Mammary epithelial cell (primary cell): ENCODE results near the gene ZNF165.

Experiments used
- CTCF ChIP-seq, 2 donors: IDR thresholded peaks in 1 of 2; conservative IDR thresholded peaks in 1 of 2; 2 replicates each; pipeline ENCODE4 v1.5.1; 2011 to 2012; ENCODE audit warnings: inconsistent platforms in 2 of 2, low read length in 2 of 2, mild to moderate bottlenecking in 2 of 2, control low read depth in 1 of 2, low read depth in 1 of 2; ENCODE audit not compliant: insufficient read depth in 1 of 2; ENCODE audit errors: extremely low read depth in 1 of 2
- EZH2 ChIP-seq: IDR thresholded peaks from 2 replicates; pipeline ENCODE4 v1.6.1; 2012; ENCODE audit warnings: low read length, inconsistent platforms, borderline replicate concordance

- TF ChIP-seq CTCF (conservative IDR thresholded peaks at IDR 0.05 in 1 of 2, IDR thresholded peaks at IDR 0.05 in 1 of 2; ENCODE audit: extremely low read depth in 1 of 2, insufficient read depth in 1 of 2, low read depth in 1 of 2, low read length in 2 of 2) (no peak), EZH2 (no peak)
Measured at GRCh38 chr6:28137505-28137981, 57.2 kb downstream of the ZNF165 start.
